SK-N-SH (cell line): Measurements from ENCODE around the gene IRAK4. TPM values are rescaled to one million over a fixed set of nuclear protein-coding genes. Genes with fewer than 3 reads are reported as not detected.

ENCODE experiments used
- CTCF ChIA-PET: fragments of 300-600, 350-600 bp; formaldehyde crosslinking; extraction: SDS; loops from one replicate; lab custom pipeline; 2021; lab: Yijun Ruan, JAX
- POLR2A ChIA-PET: fragments of 350-600 bp; sonication (Branson Sonifier 250); formaldehyde crosslinking; extraction: SDS; loops from one replicate; lab custom pipeline; 2020; ENCODE audit warnings: antibody characterized with exemption, inconsistent platforms; lab: Yijun Ruan, JAX
- DNase-seq: peaks from one replicate; pipeline ENCODE4 v3.0.0; 2012
- H2AFZ ChIP-seq: fragments of 200-600 bp; sonication (generic); 2 replicates; pipeline ENCODE4 v1.8.1; 2016; ENCODE audit warnings: antibody characterized with exemption, mild to moderate bottlenecking, low read depth
- H3F3A ChIP-seq: fragments of 200-600 bp; sonication (generic); replicated peaks from 2 replicates; pipeline ENCODE3; 2016; ENCODE audit warnings: antibody characterized with exemption, mild to moderate bottlenecking; ENCODE audit not compliant: insufficient read depth
- H3K27ac ChIP-seq, 2 experiments: fragments of 200-500 bp in 1 of 2; fragments of 200-600 bp in 1 of 2; sonication (Bioruptor generic) in 1 of 2; sonication (generic), shearing (Covaris generic) in 1 of 2; 2 replicates each; pipeline versions ENCODE4 v1.5.1 to v1.6.1; 2014 to 2016; ENCODE audit warnings: low read depth in 2 of 2, inconsistent platforms in 1 of 2, low read length in 1 of 2, mild to moderate bottlenecking in 1 of 2, mixed read lengths in 1 of 2
- H3K27me3 ChIP-seq: fragments of 200-600 bp; sonication (generic), shearing (Covaris generic); 2 replicates; pipeline ENCODE4 v1.6.1; 2016; ENCODE audit warnings: mixed run types; ENCODE audit not compliant: insufficient read depth
- H3K36me3 ChIP-seq, 2 experiments: fragments of 200-500 bp in 1 of 2; fragments of 200-600 bp in 1 of 2; sonication (Bioruptor generic) in 1 of 2; sonication (generic) in 1 of 2; replicated peaks in 1 of 2; 2 replicates each; pipeline versions ENCODE3 to v1.5.1; 2014 to 2016; ENCODE audit warnings: low read length in 1 of 2, mild to moderate bottlenecking in 1 of 2; ENCODE audit not compliant: insufficient read depth in 2 of 2, control insufficient read depth in 1 of 2
- H3K4me1 ChIP-seq, 2 experiments: fragments of 200-500 bp in 1 of 2; fragments of 200-600 bp in 1 of 2; sonication (Bioruptor generic) in 1 of 2; sonication (generic), shearing (Covaris generic) in 1 of 2; 2 replicates each; pipeline versions ENCODE4 v1.5.1 to v1.6.1; 2014 to 2016; ENCODE audit warnings: low read depth in 1 of 2, low read length in 1 of 2, mixed run types in 1 of 2; ENCODE audit not compliant: insufficient read depth in 2 of 2, control insufficient read depth in 1 of 2
- H3K4me2 ChIP-seq: fragments of 200-600 bp; sonication (generic), shearing (Covaris generic); 2 replicates; pipeline ENCODE4 v1.6.1; 2017; ENCODE audit warnings: mixed run types
- H3K4me3 ChIP-seq, 2 experiments: fragments of 200-500 bp in 1 of 2; fragments of 200-600 bp in 1 of 2; sonication (Bioruptor generic) in 1 of 2; sonication (generic), shearing (Covaris generic) in 1 of 2; 2 replicates each; pipeline versions ENCODE4 v1.5.1 to v1.8.1; 2014 to 2016; ENCODE audit warnings: low read depth in 2 of 2, inconsistent platforms in 1 of 2, low read length in 1 of 2, mild to moderate bottlenecking in 1 of 2, mixed read lengths in 1 of 2, moderate library complexity in 1 of 2
- H3K79me2 ChIP-seq: fragments of 200-600 bp; sonication (generic); 2 replicates; pipeline ENCODE4 v1.8.1; 2017; ENCODE audit warnings: mild to moderate bottlenecking; ENCODE audit not compliant: insufficient read depth
- H3K9ac ChIP-seq: fragments of 200-600 bp; sonication (generic); 2 replicates; pipeline ENCODE4 v1.6.1; 2017; ENCODE audit warnings: mixed run types
- H3K9me2 ChIP-seq: fragments of 200-600 bp; sonication (generic); 2 replicates; pipeline ENCODE4 v1.6.1; 2017; ENCODE audit warnings: mixed run types
- H3K9me3 ChIP-seq: fragments of 200-600 bp; sonication (generic); 2 replicates; pipeline ENCODE4 v1.6.1; 2017; ENCODE audit warnings: mixed run types, mild to moderate bottlenecking, moderate library complexity
- H4K20me1 ChIP-seq: fragments of 200-600 bp; sonication (generic); 2 replicates; pipeline ENCODE4 v1.6.1; 2017; ENCODE audit warnings: mild to moderate bottlenecking, mixed run types; ENCODE audit not compliant: insufficient read depth
- CTCF ChIP-seq: fragments of 200-600 bp; sonication (generic); IDR thresholded peaks from 2 replicates; pipeline ENCODE4 v1.6.1; 2017; ENCODE audit warnings: antibody characterized with exemption, mild to moderate bottlenecking, moderate library complexity
- ELF1 ChIP-seq: IDR thresholded peaks from 2 replicates; pipeline ENCODE4 v1.4.0; 2012
- EP300 ChIP-seq, 2 experiments: IDR thresholded peaks; 2 replicates each; pipeline versions ENCODE4 v1.4.0 to v1.6.1; 2012; ENCODE audit warnings: borderline replicate concordance in 1 of 2, low read depth in 1 of 2, low read length in 1 of 2
- EZH2phosphoT487 ChIP-seq: fragments of 200-600 bp; sonication (generic); IDR thresholded peaks from 2 replicates; pipeline ENCODE4 v1.6.1; 2017; ENCODE audit warnings: low read depth, mixed run types, mild to moderate bottlenecking, antibody characterized with exemption, moderate library complexity, borderline replicate concordance
- FOXM1 ChIP-seq: IDR thresholded peaks from 2 replicates; pipeline ENCODE4 v1.4.0; 2012; ENCODE audit warnings: low read depth, mild to moderate bottlenecking
- GATA2 ChIP-seq: sonication (generic); formaldehyde crosslinking; IDR thresholded peaks from 2 replicates; pipeline ENCODE4 v1.5.0; 2020; ENCODE audit warnings: mild to moderate bottlenecking, missing genetic modification reagents
- IRF3 ChIP-seq: fragments of 150-350 bp; IDR thresholded peaks from 2 replicates; pipeline ENCODE4 v1.6.1; 2016; ENCODE audit warnings: mild to moderate bottlenecking, low read depth, low read length
- NRF1 ChIP-seq: IDR thresholded peaks from 2 replicates; pipeline ENCODE4 v1.6.1; 2012; ENCODE audit warnings: low read depth, mild to moderate bottlenecking, low read length
- PBX3 ChIP-seq: IDR thresholded peaks from 2 replicates; pipeline ENCODE4; 2012
- POLR2AphosphoS5 ChIP-seq: IDR thresholded peaks from 2 replicates; pipeline ENCODE4 v1.6.1; 2012; ENCODE audit warnings: low read depth, low read length
- RAD21 ChIP-seq: IDR thresholded peaks from 2 replicates; pipeline ENCODE4 v1.6.1; 2012; ENCODE audit warnings: mild to moderate bottlenecking, low read length
- REST ChIP-seq: IDR thresholded peaks from 2 replicates; pipeline ENCODE4 v1.6.1; 2012; ENCODE audit warnings: mild to moderate bottlenecking, low read depth, low read length, moderate library complexity
- RXRA ChIP-seq: IDR thresholded peaks from 2 replicates; pipeline ENCODE4 v1.4.0; 2012; ENCODE audit warnings: low read depth, mild to moderate bottlenecking, borderline replicate concordance
- TEAD4 ChIP-seq: IDR thresholded peaks from 2 replicates; pipeline ENCODE4 v1.4.0; 2012; ENCODE audit warnings: mild to moderate bottlenecking, borderline replicate concordance; ENCODE audit not compliant: insufficient read depth
- USF1 ChIP-seq: IDR thresholded peaks from 2 replicates; pipeline ENCODE4 v1.4.0; 2012; ENCODE audit warnings: low read depth, borderline replicate concordance
- USF2 ChIP-seq: fragments of 150-350 bp; IDR thresholded peaks from 2 replicates; pipeline ENCODE4 v1.6.1; 2017; ENCODE audit warnings: antibody characterized with exemption, low read length, low read depth, borderline replicate concordance
- YY1 ChIP-seq: IDR thresholded peaks from 2 replicates; pipeline ENCODE4 v1.4.0; 2012; ENCODE audit warnings: low read depth, mild to moderate bottlenecking
- ZBTB33 ChIP-seq: IDR thresholded peaks from 2 replicates; pipeline ENCODE4 v1.4.0; 2012; ENCODE audit warnings: low read depth, borderline replicate concordance
- WGBS: methylation state at CpG from one replicate; pipeline ENCODE4 v1.1.6; 2017; ENCODE audit warnings: low lambda C conversion rate; 5-methylcytosine and 5-hydroxymethylcytosine counted together
- polyA plus RNA-seq, 3 experiments: library from polyadenylated mRNA; depleted of rRNA; stranded (reverse); fragments of >200 nt; gene quantifications; 2 replicates each; pipeline ENCODE4 v1.2.3, GENCODE V29; 2012

IRAK4 gene
- 5.1 and 9.3 TPM in 2 replicates for polyA plus RNA-seq (2012; rRNA removed)
- 6.3 and 6.9 TPM in 2 replicates for polyA plus RNA-seq (2012; cell fraction: cytosol; rRNA removed)
- 10.1 and 20.7 TPM in 2 replicates for polyA plus RNA-seq (2012; cell fraction: nucleus; rRNA removed)

- H3K36me3 ChIP-seq = peaks cover 7 to 19% of the 10 kb centered on the region in 2 experiments
- WGBS = 0% methylated on average over 28 of the region's 54 CpGs
- TF ChIP-seq YY1 (0 out of 2 replicates have a peak, but pooled peaks have one; percentile 19), ELF1 (peak; percentile 73; the same call in 1 of the 2 replicates), CTCF (peak; percentile 43), IRF3 (no peak), USF1 (no peak), REST (no peak), RAD21 (peak; percentile 42), ZBTB33 (no peak), PBX3 (no peak), EZH2phosphoT487 (no peak), NRF1 (peak; percentile 75), TEAD4 (no peak), EP300 (IDR thresholded peaks at IDR 0.05; ENCODE audit: borderline replicate concordance in 1 of 2, low read depth in 1 of 2, low read length in 1 of 2) (no peak), USF2 (no peak), GATA2 (CRISPR knock-in tag) (no peak), POLR2AphosphoS5 (peak; percentile 47; the same call in 1 of the 2 replicates), RXRA (no peak), FOXM1 (no peak)
Measured at GRCh38 chr12:43758728-43759563, at the start of gene IRAK4, which contains the start of gene PUS7L. Gene IRAK4 (plus strand): TSS chr12:43758951. CDS start chr12:43768112, 9,161 bp downstream. Gene PUS7L (minus strand): TSS chr12:43758790. CDS start chr12:43755245, 3,545 bp downstream.

More at GRCh38 chr12:43758728-43759563, at the start of gene IRAK4, which contains the start of gene PUS7L:
- Histone ChIP-seq H3K9ac (peak within 1 kb of the TSS; percentile 70), H3K4me2 (peak within 1 kb of the TSS; percentile 87), H2AFZ (peak within 1 kb of the TSS; percentile 93), H3K4me3 (peak within 1 kb of the TSS; percentile 88 to 89), H3K79me2 (peaks cover 21% of the 10 kb centered on the region), H3F3A (no peaks in the 10 kb centered on the region), H4K20me1 (no peaks in the 10 kb centered on the region), H3K27me3 (no peaks in the 10 kb centered on the region), H3K9me2 (no peaks in the 10 kb centered on the region), H3K27ac (peak within 1 kb of the TSS; percentile 75 to 78), H3K9me3 (no peaks in the 10 kb centered on the region), H3K4me1 (peaks cover 6 to 10% of the 10 kb centered on the region in 2 experiments; a peak in 3 of 4 replicates)
- POLR2A ChIA-PET = interaction anchor here (1.0 kb wide), 1 partner anchor 46 kb away, joined by 3 read pairs; no protein-coding TSS in a partner anchor
- DNase-seq = peak; percentile 93
- CTCF ChIA-PET = interaction anchor here (0.7 to 3.9 kb wide), 14 partner anchors 13 to 301 kb away, joined by 3 to 34 read pairs (median 4); partner anchors contain the start of genes TMEM117 and TWF1
